ENCODE results near the gene HNRNPL. TPM values are rescaled to one million over a fixed set of nuclear protein-coding genes. Genes with fewer than 3 reads are reported as not detected.

The HNRNPL gene
- polyA plus RNA-seq, 1 donor from 2014 or later: 315 TPM

DNA sequence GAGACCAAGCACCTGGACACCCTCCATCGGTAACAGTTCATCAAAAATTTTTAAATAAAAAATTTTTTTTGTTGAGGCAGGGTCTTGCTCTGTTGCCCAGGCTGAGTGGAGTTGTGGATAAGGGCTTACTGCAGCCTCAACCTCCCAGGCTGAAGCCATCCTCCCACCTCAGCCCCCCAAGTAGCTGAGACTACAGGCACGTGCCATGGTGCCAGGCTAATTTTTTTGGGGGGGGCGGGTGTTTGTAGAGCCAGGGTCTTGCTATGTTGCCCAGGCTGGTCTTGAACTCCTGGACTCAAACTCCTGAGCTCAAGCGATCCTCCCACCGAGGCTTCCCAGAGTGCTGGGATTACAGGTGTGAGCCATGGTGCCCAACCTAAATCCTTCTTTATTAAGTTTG, 56.1 kb downstream of the HNRNPL start:
- Histone ChIP-seq H3K27ac (ENCODE audit: low read length) (no peak overlapping the region), H3F3A (ENCODE audit: insufficient read depth, low read length, poor library complexity, severe bottlenecking) (no peaks in the 10 kb centered on the region), H3K27me3 (ENCODE audit: insufficient read depth, low read depth, low read length) (peaks cover 17% of the 10 kb centered on the region)

DNA sequence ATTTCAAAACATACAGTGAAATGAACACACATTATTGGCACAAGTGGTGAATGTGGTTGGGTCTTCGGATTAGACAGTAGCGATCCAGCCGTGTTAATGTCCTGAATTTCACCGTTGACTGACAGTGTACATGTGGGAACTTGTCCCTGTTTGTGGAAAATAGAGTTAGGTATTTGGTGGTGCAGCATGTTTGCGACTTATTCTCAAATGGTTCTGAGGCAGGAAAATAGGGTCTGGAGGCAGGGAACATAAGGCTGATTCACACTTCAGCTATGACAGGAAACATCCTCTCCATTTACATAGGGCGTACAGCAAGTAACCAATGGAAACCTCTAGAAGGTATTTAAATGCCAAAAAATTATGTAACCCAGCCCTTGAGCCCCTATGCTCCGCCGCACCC, 56.6 kb downstream of the HNRNPL start:
- Histone ChIP-seq H3K36me3 (ENCODE audit: insufficient read depth, low read length) (no peaks in the 10 kb centered on the region), H3K9ac (ENCODE audit: low read length) (no peak overlapping the region), H4K20me1 (ENCODE audit: insufficient read depth) (no peaks in the 10 kb centered on the region), H3K4me2 (ENCODE audit: low read length) (no peak overlapping the region), H2AFZ (ENCODE audit: low read depth, low read length) (no peak overlapping the region), H3F3A (ENCODE audit: insufficient read depth, low read length, poor library complexity, severe bottlenecking) (no peaks in the 10 kb centered on the region), H3K27me3 (ENCODE audit: insufficient read depth, low read depth, low read length) (peaks cover 17% of the 10 kb centered on the region), H3K9me3 (ENCODE audit: low read length) (no peaks in the 10 kb centered on the region), H3K4me3 (ENCODE audit: low read length) (no peak overlapping the region), H3K79me2 (replicated peaks; ENCODE audit: insufficient read depth, low read length) (no peaks in the 10 kb centered on the region), H3K27ac (ENCODE audit: low read length) (no peak overlapping the region), H3K9me2 (ENCODE audit: insufficient read depth, low read length) (no peaks in the 10 kb centered on the region)
- no peak for TF ChIP-seq POLR2AphosphoS5 (IDR thresholded peaks at IDR 0.05)

More for the DNA sequence above, 56.1 kb downstream of the HNRNPL start:
- TF ChIP-seq SMC3 (conservative IDR thresholded peaks at IDR 0.05; ENCODE audit: poor library complexity) (no peak), MXI1 (conservative IDR thresholded peaks at IDR 0.05; ENCODE audit: poor library complexity, severe bottlenecking) (no peak), RAD21 (conservative IDR thresholded peaks at IDR 0.05) (no peak), EZH2 (IDR thresholded peaks at IDR 0.05; ENCODE audit: borderline replicate concordance, insufficient read depth, low read length, poor library complexity, severe bottlenecking) (no peak), REST (IDR thresholded peaks at IDR 0.05; ENCODE audit: borderline replicate concordance) (no peak), EP300 (conservative IDR thresholded peaks at IDR 0.05; ENCODE audit: poor library complexity, severe bottlenecking) (no peak), TAF1 (IDR thresholded peaks at IDR 0.05; ENCODE audit: low read depth) (no peak), POLR2AphosphoS5 (IDR thresholded peaks at IDR 0.05) (no peak)
- TF ChIP-seq, protein P1, sequence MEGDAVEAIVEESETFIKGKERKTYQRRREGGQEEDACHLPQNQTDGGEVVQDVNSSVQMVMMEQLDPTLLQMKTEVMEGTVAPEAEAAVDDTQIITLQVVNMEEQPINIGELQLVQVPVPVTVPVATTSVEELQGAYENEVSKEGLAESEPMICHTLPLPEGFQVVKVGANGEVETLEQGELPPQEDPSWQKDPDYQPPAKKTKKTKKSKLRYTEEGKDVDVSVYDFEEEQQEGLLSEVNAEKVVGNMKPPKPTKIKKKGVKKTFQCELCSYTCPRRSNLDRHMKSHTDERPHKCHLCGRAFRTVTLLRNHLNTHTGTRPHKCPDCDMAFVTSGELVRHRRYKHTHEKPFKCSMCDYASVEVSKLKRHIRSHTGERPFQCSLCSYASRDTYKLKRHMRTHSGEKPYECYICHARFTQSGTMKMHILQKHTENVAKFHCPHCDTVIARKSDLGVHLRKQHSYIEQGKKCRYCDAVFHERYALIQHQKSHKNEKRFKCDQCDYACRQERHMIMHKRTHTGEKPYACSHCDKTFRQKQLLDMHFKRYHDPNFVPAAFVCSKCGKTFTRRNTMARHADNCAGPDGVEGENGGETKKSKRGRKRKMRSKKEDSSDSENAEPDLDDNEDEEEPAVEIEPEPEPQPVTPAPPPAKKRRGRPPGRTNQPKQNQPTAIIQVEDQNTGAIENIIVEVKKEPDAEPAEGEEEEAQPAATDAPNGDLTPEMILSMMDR (IDR thresholded peaks at IDR 0.05; ENCODE audit: poor library complexity, severe bottlenecking): no peak
- Histone ChIP-seq H3K36me3 (ENCODE audit: insufficient read depth, low read length) (no peaks in the 10 kb centered on the region), H3K4me3 (ENCODE audit: low read length) (no peak overlapping the region), H4K20me1 (ENCODE audit: insufficient read depth) (no peaks in the 10 kb centered on the region), H3K79me2 (replicated peaks; ENCODE audit: insufficient read depth, low read length) (no peaks in the 10 kb centered on the region), H3K9me3 (ENCODE audit: low read length) (no peaks in the 10 kb centered on the region), H2AFZ (ENCODE audit: low read depth, low read length) (no peak overlapping the region), H3K9ac (ENCODE audit: low read length) (no peak overlapping the region), H3K9me2 (ENCODE audit: insufficient read depth, low read length) (no peaks in the 10 kb centered on the region), H3K4me2 (ENCODE audit: low read length) (no peak overlapping the region)

Measured in neural cell (in vitro differentiated cells).